Dedifferentiated amniotic fluid mesenchymal stem cell (primary cell): ENCODE data around the gene PCBP3.
A peak's percentile ranks its signal among the peaks of the same experiment; 100 is the strongest.
"Not testable (repeated sequence)": the region's sequence is repeated elsewhere in the genome, so short reads cannot be mapped to it uniquely, and the experiment has no call there.

Experiments
- DNase-seq: peaks from one replicate; pipeline ENCODE4 v3.0.0-alpha.2; 2016; ENCODE audit errors: extremely low spot score

Gene PCBP3

DNA sequence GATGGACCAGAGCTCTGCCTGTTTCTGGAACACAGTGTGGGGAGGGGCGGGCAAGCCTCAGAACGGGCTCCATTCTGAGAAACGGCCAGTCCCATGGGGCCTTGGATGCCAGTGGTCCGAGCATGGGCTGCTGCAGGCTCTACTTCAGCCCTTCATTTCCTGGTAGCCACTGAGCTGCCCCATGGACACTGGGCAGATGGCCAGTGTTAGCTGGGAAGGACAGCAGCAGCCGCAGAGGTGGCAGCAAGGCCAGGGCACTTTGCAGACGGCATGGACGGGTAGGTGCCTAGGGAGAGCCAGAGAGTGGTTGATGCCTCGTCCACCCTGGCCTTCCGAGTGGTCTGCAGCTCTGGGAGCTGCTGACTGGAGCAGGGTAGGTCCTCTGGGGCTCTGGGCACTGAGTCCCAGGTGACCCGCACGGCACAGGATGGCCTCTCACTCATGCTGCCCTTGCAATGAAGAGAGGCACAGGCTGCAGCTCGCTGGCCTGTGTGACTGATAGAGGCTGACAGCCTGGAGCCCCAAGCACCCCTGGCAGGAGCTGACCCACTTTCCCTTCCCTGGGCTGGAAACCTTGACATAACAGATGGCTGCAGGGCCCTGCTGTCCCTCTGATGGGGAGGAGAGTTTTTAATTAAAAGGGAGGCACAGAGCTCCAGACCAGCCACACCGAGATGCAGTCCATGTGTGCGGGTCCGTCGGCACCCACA is 250.4 kb downstream of the PCBP3 start:
- no peak for DNase-seq

- peak; percentile 41 for DNase-seq
Measured at GRCh38 chr21:45894450-45894825, 250.9 kb downstream of the PCBP3 start.

- DNase-seq: no peak
Measured at GRCh38 chr21:45894906-45895777, 251.6 kb downstream of the PCBP3 start.

DNA sequence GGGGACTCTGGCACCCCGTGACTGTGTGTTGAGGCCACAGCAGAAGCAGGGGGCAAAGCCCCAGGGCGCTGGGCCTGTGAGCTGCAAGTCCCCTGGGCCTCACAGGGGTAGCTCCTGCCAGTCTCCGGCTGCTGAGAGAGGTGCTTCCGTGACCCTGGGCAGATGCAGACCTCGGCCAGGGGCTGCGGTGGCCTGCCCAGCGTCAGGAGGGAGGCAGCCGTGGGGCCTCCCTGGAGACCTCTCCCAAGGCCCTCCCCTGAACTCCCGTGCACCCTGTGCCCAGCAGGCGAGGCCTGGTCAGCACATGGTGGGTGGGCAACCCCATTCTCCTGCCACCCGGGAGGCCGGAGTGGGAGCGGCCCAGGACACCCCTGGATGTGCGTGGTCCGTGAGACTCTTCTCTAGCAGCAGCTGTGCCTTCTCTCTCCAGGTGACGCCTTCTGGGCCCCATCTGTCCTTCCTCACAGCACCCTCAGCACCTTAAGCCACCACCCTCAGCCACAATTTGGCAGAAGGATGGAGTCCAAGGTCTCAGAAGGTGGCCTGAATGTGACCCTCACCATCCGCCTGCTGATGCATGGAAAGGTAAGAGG is 252.3 kb downstream of the PCBP3 start:
- DNase-seq: no peak

DNA sequence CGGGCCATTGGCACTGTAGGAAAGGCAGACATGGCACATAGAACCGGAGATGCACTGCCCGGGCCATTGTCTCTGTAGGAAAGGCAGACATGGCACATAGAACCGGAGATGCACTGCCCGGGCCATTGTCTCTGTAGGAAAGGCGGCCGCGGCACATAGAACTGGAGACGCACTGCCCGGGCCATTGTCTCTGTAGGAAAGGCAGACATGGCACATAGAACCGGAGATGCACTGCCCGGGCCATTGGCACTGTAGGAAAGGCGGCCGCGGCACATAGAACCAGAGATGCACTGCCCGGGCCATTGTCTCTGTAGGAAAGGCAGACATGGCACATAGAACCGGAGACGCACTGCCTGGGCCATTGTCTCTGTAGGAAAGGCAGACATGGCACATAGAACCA is 252.9 kb downstream of the PCBP3 start:
- DNase-seq: not testable (repeated sequence)

GRCh38 chr21:45897191-45898027 is 253.9 kb downstream of the PCBP3 start:
- no peak for DNase-seq

DNA sequence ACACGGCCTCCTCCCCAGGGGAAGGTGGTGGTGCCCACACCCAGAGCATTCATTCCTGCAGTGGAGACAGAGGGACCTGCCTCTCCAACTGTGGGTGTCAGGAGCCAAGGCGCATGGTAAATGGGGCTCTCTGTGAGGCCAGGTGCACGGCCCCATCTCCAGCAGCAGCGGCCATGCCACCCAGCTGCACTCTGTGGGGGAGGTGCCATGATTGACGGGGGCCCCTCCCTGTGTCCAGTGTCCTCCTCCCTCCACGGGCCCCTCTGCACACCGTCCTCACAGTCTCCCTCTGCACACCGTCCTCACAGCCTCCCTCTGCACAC is 254.5 kb downstream of the PCBP3 start:
- DNase-seq: no peak

DNA sequence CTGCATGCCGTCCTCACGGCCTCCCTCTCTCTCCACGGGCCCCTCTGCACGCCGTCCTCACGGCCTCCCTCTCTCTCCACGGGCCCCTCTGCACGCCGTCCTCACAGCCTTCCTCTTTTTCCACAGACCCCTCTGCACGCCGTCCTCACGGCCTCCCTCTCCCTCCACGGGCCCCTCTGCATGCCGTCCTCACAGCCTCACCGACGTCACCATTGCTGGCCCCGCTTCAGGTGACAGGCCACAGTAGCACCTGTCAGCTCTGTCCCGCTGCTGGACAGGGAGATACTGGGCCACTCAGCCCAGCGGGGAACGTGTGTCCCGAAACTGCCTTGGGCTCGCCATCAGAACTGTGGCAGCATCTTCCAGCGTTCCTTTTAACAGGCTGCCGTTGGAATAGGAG is 255.3 kb downstream of the PCBP3 start:
- DNase-seq: no peak

- no peak for DNase-seq
Measured at GRCh38 chr21:45899317-45900033, 255.9 kb downstream of the PCBP3 start.

DNA sequence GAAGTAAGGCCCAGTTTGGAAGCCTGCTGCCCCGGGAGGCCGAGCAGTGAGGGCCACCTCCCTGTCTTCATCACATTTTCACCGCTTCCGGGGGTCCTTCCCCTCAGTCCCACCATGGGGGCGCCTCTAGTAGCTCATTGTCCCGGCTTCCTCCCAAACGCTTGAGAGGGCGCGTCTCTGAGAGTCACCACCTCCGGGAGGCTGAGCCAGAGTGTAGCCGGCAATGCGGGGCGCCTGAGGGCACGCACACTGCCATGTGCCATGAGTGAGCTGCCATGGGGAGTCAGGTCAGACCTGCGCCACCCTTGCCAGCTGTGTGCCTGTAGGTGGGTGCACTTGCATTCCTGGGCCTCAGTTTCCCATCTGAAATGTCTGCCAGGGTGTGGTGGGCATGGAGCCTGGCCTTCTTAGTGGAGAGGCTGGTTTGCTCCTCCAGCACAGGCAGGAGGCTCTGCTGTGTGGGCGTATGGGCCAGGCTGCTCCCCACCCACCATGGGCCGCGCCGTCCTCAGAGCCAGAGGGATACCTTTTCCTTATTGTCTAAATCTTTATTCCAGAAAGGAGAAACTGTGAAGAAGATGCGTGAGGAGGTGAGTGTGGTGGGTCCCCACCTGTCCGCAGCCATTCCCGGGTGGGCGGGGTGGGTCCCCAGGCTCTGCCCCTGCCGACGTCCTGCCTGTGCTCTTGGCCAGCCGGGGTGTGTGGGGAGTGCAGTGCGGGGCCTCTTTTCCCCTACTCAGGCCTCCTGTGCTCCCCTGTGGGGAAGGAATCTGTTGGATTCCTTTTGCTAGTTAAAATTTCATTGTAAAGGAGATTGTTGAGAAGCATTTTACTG is 256.7 kb downstream of the PCBP3 start:
- no peak for DNase-seq

DNA sequence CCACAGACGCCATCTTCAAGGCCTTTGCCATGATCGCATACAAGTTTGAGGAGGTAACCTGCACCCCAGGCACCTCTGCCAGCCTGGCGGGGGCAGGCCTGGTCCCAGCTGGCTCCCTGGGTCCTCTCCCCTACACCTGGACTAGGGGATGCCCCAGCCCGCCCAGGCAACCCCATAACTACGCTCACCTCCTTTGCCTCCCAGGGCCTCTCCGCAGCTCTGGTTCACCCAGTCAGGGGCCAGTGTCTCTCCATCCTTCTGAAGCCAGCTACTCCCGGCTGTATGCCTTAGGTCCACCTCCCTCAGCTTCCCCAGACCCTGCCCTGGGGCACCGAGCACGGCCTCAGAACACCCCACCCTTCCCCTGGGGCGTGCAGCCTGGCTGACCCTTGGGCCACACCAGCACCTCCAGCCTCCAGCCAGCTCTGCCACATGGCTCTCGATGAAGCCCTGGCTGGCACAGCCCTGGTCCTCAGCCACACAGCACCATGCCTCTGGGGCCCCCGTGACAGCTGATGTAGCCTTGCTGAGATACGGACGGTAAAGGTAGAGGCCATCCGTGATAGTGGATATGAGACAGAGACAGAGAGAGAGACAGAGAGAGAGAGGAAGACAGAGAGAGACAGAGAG is 257.7 kb downstream of the PCBP3 start:
- no peak for DNase-seq

- no peak for DNase-seq
Measured at GRCh38 chr21:45902292-45902995, 258.9 kb downstream of the PCBP3 start.

GRCh38 chr21:45905196-45905595 is 261.7 kb downstream of the PCBP3 start:
- DNase-seq: no peak

DNA sequence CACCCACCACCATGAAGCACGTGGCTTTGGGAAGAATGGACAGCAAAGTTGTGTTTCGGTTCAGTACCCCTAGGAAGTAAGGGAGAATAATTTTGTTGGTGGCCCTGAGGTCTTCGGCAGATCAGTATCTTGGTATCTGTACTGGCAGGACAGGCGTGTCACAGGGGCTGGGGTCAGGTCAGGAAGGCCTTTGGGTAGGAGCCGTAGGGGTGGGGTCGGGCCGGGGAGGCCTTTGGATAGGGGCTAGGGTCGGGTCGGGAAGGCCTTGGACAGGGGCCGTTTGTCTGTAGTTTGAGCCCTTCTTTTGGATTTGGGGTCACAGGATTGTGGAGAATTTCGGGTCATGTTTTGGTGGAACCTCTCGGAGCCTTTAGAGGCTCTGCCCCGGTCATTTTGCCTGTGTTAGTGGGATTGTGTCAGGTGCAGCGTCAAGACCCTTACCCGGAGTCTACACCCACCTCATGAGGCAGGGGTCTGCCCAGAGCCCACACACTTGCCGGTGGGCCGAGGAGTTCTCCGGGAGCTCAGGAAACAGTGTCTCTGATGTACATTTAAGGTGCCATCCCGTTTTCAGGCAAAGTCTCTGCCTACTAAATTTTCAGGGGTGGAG is 262.8 kb downstream of the PCBP3 start:
- DNase-seq: no peak

DNA sequence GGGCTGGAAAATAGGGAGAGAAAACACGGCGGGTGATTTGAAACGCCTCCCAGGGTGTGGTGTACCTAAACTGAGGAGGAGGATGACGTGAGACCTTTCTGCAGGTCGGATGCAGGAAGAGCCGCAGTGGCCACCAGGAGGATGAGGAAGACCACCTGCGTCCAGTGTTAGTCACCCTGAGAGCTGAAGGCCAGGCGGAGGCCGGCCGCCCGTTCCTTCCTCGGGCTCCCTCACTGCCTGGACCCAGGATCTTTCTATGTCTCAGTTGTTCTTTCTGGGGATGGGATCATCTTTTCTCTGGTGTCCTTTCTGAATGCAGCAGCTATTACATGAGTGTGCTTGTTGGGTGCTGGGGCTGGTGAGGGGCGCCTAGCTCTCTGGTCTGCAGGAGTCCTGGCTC is 263.3 kb downstream of the PCBP3 start:
- no peak for DNase-seq

GRCh38 chr21:45908536-45909237 is 265.2 kb downstream of the PCBP3 start:
- DNase-seq: no peak

GRCh38 chr21:45909238-45909988 is 265.9 kb downstream of the PCBP3 start:
- no peak for DNase-seq

DNA sequence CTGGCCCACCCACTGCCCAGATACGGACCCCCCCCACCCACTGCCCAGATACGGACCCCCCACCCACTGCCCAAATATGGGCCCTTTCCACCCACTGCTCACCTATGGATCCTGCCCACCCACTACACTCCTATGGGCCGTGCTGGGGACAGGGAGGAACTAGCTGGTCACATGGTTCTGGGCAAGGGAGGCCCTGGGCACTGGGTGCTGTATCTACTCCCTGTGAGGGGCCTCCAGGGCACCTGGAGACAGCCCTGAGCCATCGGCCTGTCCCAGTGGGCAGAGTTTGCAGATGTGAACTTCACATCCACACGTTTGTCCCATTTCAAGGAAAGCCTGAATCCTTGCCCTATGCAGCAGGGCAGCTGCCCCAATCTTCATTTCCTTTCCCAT is 266.6 kb downstream of the PCBP3 start:
- DNase-seq: no peak
